ENCODE results near the gene NFATC2IP. TPM values are rescaled to one million over a fixed set of nuclear protein-coding genes. Genes with fewer than 3 reads are reported as not detected.

Gene NFATC2IP
- total and polyA plus RNA-seq, 10 of the 15 experiments (the other 5 are each of a cell fraction or from before 2014, with no cell fraction given) = 12.2 to 93.9 (median 46.9) TPM

DNA sequence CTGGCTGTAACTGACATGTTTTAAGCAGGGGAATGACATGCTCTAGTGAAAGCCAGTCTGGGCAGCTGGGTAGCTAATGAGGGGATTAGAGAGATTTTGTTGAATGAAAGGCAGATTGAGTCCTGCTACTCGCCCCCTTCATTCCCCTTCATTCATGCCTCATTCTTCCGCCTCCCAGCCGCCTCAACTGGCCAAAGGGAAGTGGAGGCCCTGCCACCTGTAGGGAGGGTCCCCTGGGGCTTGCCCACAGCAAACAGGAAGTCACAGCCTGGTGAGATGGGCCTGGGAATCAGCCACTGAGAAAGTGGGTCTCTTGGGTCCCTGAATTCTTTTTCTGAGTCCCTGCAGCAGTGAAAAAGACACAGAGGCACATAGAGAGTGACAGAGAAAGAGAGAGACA, 20.1 kb upstream of the NFATC2IP start (continued):
- TF ChIP-seq, protein P1, sequence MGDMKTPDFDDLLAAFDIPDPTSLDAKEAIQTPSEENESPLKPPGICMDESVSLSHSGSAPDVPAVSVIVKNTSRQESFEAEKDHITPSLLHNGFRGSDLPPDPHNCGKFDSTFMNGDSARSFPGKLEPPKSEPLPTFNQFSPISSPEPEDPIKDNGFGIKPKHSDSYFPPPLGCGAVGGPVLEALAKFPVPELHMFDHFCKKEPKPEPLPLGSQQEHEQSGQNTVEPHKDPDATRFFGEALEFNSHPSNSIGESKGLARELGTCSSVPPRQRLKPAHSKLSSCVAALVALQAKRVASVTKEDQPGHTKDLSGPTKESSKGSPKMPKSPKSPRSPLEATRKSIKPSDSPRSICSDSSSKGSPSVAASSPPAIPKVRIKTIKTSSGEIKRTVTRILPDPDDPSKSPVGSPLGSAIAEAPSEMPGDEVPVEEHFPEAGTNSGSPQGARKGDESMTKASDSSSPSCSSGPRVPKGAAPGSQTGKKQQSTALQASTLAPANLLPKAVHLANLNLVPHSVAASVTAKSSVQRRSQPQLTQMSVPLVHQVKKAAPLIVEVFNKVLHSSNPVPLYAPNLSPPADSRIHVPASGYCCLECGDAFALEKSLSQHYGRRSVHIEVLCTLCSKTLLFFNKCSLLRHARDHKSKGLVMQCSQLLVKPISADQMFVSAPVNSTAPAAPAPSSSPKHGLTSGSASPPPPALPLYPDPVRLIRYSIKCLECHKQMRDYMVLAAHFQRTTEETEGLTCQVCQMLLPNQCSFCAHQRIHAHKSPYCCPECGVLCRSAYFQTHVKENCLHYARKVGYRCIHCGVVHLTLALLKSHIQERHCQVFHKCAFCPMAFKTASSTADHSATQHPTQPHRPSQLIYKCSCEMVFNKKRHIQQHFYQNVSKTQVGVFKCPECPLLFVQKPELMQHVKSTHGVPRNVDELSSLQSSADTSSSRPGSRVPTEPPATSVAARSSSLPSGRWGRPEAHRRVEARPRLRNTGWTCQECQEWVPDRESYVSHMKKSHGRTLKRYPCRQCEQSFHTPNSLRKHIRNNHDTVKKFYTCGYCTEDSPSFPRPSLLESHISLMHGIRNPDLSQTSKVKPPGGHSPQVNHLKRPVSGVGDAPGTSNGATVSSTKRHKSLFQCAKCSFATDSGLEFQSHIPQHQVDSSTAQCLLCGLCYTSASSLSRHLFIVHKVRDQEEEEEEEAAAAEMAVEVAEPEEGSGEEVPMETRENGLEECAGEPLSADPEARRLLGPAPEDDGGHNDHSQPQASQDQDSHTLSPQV (IDR thresholded peaks at IDR 0.05) = peak; percentile 74; the same call in 1 of the 2 replicates
- TF ChIP-seq MTA2 (IDR thresholded peaks at IDR 0.05; ENCODE audit: low read depth) (peak; percentile 67), SMAD1 (IDR thresholded peaks at IDR 0.05; ENCODE audit: low read depth, partially characterized antibody) (peak; percentile 50), ZNF207 (IDR thresholded peaks at IDR 0.05; ENCODE audit: borderline replicate concordance) (peak; percentile 20; the same call in 1 of the 2 replicates), NBN (IDR thresholded peaks at IDR 0.05) (peak; percentile 64), SRF (IDR thresholded peaks at IDR 0.05; ENCODE audit: low read depth in 2 of 2, low read length in 2 of 2) (no peak), BCL11A (IDR thresholded peaks at IDR 0.05; ENCODE audit: low read depth, low read length) (no peak), NFYB (IDR thresholded peaks at IDR 0.05; ENCODE audit: insufficient read depth, low read depth, low read length) (no peak), EZH2 (IDR thresholded peaks at IDR 0.05; ENCODE audit: borderline replicate concordance, control insufficient read depth, low read depth, low read length) (no peak), BMI1 (IDR thresholded peaks at IDR 0.05; ENCODE audit: borderline replicate concordance) (0 out of 2 replicates have a peak, but pooled peaks have one; percentile 17), CBX3 (IDR thresholded peaks at IDR 0.05; ENCODE audit: borderline replicate concordance, low read depth) (no peak), RBBP5 (conservative IDR thresholded peaks at IDR 0.05) (no peak)
- TF ChIP-seq, protein P2, sequence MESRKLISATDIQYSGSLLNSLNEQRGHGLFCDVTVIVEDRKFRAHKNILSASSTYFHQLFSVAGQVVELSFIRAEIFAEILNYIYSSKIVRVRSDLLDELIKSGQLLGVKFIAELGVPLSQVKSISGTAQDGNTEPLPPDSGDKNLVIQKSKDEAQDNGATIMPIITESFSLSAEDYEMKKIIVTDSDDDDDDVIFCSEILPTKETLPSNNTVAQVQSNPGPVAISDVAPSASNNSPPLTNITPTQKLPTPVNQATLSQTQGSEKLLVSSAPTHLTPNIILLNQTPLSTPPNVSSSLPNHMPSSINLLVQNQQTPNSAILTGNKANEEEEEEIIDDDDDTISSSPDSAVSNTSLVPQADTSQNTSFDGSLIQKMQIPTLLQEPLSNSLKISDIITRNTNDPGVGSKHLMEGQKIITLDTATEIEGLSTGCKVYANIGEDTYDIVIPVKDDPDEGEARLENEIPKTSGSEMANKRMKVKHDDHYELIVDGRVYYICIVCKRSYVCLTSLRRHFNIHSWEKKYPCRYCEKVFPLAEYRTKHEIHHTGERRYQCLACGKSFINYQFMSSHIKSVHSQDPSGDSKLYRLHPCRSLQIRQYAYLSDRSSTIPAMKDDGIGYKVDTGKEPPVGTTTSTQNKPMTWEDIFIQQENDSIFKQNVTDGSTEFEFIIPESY (IDR thresholded peaks at IDR 0.05) = no peak
- TF ChIP-seq, protein P3, sequence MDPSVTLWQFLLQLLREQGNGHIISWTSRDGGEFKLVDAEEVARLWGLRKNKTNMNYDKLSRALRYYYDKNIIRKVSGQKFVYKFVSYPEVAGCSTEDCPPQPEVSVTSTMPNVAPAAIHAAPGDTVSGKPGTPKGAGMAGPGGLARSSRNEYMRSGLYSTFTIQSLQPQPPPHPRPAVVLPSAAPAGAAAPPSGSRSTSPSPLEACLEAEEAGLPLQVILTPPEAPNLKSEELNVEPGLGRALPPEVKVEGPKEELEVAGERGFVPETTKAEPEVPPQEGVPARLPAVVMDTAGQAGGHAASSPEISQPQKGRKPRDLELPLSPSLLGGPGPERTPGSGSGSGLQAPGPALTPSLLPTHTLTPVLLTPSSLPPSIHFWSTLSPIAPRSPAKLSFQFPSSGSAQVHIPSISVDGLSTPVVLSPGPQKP (IDR thresholded peaks at IDR 0.05; ENCODE audit: low read depth, low read length) = no peak
- TF ChIP-seq, protein P4, sequence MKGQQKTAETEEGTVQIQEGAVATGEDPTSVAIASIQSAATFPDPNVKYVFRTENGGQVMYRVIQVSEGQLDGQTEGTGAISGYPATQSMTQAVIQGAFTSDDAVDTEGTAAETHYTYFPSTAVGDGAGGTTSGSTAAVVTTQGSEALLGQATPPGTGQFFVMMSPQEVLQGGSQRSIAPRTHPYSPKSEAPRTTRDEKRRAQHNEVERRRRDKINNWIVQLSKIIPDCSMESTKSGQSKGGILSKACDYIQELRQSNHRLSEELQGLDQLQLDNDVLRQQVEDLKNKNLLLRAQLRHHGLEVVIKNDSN (IDR thresholded peaks at IDR 0.05; ENCODE audit: borderline replicate concordance, extremely low read length, insufficient read depth, low read depth, low read length) = no peak
- TF ChIP-seq, protein P5, sequence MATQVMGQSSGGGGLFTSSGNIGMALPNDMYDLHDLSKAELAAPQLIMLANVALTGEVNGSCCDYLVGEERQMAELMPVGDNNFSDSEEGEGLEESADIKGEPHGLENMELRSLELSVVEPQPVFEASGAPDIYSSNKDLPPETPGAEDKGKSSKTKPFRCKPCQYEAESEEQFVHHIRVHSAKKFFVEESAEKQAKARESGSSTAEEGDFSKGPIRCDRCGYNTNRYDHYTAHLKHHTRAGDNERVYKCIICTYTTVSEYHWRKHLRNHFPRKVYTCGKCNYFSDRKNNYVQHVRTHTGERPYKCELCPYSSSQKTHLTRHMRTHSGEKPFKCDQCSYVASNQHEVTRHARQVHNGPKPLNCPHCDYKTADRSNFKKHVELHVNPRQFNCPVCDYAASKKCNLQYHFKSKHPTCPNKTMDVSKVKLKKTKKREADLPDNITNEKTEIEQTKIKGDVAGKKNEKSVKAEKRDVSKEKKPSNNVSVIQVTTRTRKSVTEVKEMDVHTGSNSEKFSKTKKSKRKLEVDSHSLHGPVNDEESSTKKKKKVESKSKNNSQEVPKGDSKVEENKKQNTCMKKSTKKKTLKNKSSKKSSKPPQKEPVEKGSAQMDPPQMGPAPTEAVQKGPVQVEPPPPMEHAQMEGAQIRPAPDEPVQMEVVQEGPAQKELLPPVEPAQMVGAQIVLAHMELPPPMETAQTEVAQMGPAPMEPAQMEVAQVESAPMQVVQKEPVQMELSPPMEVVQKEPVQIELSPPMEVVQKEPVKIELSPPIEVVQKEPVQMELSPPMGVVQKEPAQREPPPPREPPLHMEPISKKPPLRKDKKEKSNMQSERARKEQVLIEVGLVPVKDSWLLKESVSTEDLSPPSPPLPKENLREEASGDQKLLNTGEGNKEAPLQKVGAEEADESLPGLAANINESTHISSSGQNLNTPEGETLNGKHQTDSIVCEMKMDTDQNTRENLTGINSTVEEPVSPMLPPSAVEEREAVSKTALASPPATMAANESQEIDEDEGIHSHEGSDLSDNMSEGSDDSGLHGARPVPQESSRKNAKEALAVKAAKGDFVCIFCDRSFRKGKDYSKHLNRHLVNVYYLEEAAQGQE (IDR thresholded peaks at IDR 0.05; ENCODE audit: low read depth, low read length) = no peak
